Heart right ventricle (tissue), 16 donors: ENCODE results near the gene NBEA. TPM values are rescaled to one million over a fixed set of nuclear protein-coding genes. Genes with fewer than 3 reads are reported as not detected.

Source experiments
- ATAC-seq, 8 donors: fragments of 200-7000 bp; cut with Tn5 transposase; one replicate each; pipeline ENCODE4 v1.9.1; 2020; ENCODE audit warnings: mild to moderate bottlenecking in 8 of 8, moderate library complexity in 8 of 8, moderate number of reproducible peaks in 1 of 8
- DNase-seq, 2 donors: peaks; one replicate each; pipeline ENCODE4 v3.0.0-alpha.2; 2020
- H3K27ac ChIP-seq, 10 donors: fragments of 200-600 bp; sonication (generic) in 2 of 10; one replicate each; pipeline versions ENCODE4 v1.5.0 to v1.8.0; 2020 to 2022; ENCODE audit warnings: mild to moderate bottlenecking in 3 of 10
- H3K27me3 ChIP-seq, 7 donors: fragments of 200-600 bp; one replicate each; pipeline ENCODE4 v1.8.0; 2021 to 2022; ENCODE audit warnings: mild to moderate bottlenecking in 2 of 7
- H3K36me3 ChIP-seq, 9 donors: fragments of 200-600 bp; sonication (generic) in 1 of 9; one replicate each; pipeline versions ENCODE4 v1.5.0 to v1.8.0; 2020 to 2022; ENCODE audit warnings: mild to moderate bottlenecking in 2 of 9
- H3K4me1 ChIP-seq, 9 donors: fragments of 200-600 bp; sonication (generic) in 1 of 9; one replicate each; pipeline versions ENCODE4 v1.5.0 to v1.8.0; 2020 to 2022; ENCODE audit warnings: mild to moderate bottlenecking in 4 of 9
- H3K4me3 ChIP-seq, 10 donors: fragments of 200-600 bp; sonication (generic) in 2 of 10; one replicate each; pipeline versions ENCODE4 v1.5.0 to v1.8.0; 2020 to 2022; ENCODE audit warnings: mild to moderate bottlenecking in 7 of 10, moderate library complexity in 2 of 10
- H3K9me3 ChIP-seq, 11 donors: fragments of 200-600 bp in 10 of 11; sonication (generic) in 2 of 11; one replicate each; pipeline versions ENCODE4 v1.5.0 to v1.8.0; 2013 to 2022; ENCODE audit warnings: mild to moderate bottlenecking in 2 of 11, control low read depth in 1 of 11, moderate library complexity in 1 of 11
- WGBS, 2 donors: extraction: QIAGEN DNeasy Blood & Tissue Kit; methylation state at CpG; one replicate each; pipeline ENCODE4 v1.1.7; 2013; ENCODE audit warnings: inconsistent platforms in 1 of 2; 5-methylcytosine and 5-hydroxymethylcytosine counted together
- intact Hi-C, 10 donors: fragments of 100-400 bp; cut with DNase I; formaldehyde crosslinking; loops; one replicate each; pipeline versions ENCODE4 v1.11.1 to v1.14.2; 2022
- polyA plus RNA-seq, 2 donors: library from polyadenylated mRNA; stranded (reverse); fragments of 200-250 nt; gene quantifications; one replicate each; pipeline ENCODE4 v1.2.3, GENCODE V29; 2013
- total RNA-seq, 10 donors: library from RNA; stranded (reverse); fragmentation: NEBNext Ultra II Directional in 3 of 10; extraction: Animal tissue kit (Norgen Biotek cat#: 25700) in 3 of 10; gene quantifications; one replicate each; pipeline versions ENCODE4 v1.2.1 to v1.2.4, GENCODE V29; 2021 to 2023
- TF ChIP-seq, protein P1 (sequence below), 9 donors: fragments of 200-600 bp; sonication (generic) in 2 of 9; IDR thresholded peaks; one replicate each; pipeline versions ENCODE4 v1.5.0 to v1.8.0; 2021 to 2022; ENCODE audit warnings: antibody characterized with exemption in 9 of 9, mild to moderate bottlenecking in 5 of 9, moderate library complexity in 1 of 9
- donor health status: Arrhythmogenic right ventricular cardiomyopathy.
- donor health status: ischemic (EF 13 %, LVEDD 7.1; RV severe dilation, severe dysfunction).
- donor health status: healthy with polysubstance abuse.
- donor health status: DM: no; HTN: yes; CAD: no.
- donor health status: DM: no; HTN: no; CAD: no.
- donor health status: ischemic (EF 25% LVEDD 6.9; RV normal size, moderate dysfunction).
- donor health status: ischemic (EF 25% LVEDD 5.7; RV mildly dilated, moderate dysfunction).
- donor health status: healthy.
- donor health status: DM: yes; HTN: yes; CAD: no.
- donor health status: Ischemic cardiomyopathy.
- donor health status: ischemic (EF 35%, LVEDD 5.7; RV mildly dilated, moderate dysfunction).
- donor health status: nonischemic (EF 11% LVEDD 7.7; RV severe dilation, severe dysfunction).
- donor health status: DM: yes; HTN: yes; CAD: no.
- donor health status: PGD.
- donor health status: ischemic (EF 29% LVEDD 5.4; RV normal size, mild dysfunction).
- donor health status: nonischemic (EF 23%, LVEDD 6.1; RV moderate dilation, normal function).

Gene NBEA
- total and polyA plus RNA-seq, 12 donors = 4.3 to 30.6 (median 24.5) TPM

DNA sequence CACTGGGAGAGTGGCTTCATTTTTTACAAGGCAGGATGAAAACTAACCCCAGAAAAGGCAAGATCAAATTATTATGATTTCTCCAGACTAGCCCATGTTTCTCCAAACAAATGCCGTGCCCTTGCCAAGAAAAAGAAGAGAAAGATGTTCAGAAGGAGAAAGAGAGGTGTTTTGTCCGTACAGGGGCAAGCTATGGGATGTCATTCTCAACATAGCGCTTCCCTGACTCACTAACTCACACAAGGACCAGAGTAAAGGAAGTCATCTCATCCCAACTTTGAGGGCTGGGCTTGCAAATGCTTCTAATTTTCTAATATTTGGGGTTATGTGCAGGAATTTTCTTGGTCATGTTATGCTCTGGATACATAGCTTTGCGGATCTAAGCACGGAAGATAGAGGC is 758.6 kb downstream of the NBEA start:
- peaks cover 0 to 8% (median 0%) of the 10 kb centered on the region in 9 donors for H3K4me1 ChIP-seq
- peaks cover 0 to 14% (median 0%) of the 10 kb centered on the region in 7 donors for H3K27me3 ChIP-seq
- TF ChIP-seq, protein P1, sequence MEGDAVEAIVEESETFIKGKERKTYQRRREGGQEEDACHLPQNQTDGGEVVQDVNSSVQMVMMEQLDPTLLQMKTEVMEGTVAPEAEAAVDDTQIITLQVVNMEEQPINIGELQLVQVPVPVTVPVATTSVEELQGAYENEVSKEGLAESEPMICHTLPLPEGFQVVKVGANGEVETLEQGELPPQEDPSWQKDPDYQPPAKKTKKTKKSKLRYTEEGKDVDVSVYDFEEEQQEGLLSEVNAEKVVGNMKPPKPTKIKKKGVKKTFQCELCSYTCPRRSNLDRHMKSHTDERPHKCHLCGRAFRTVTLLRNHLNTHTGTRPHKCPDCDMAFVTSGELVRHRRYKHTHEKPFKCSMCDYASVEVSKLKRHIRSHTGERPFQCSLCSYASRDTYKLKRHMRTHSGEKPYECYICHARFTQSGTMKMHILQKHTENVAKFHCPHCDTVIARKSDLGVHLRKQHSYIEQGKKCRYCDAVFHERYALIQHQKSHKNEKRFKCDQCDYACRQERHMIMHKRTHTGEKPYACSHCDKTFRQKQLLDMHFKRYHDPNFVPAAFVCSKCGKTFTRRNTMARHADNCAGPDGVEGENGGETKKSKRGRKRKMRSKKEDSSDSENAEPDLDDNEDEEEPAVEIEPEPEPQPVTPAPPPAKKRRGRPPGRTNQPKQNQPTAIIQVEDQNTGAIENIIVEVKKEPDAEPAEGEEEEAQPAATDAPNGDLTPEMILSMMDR (IDR thresholded peaks at IDR 0.05) = no peak
- no peaks in the 10 kb centered on the region for H3K36me3 ChIP-seq
- H3K9me3 ChIP-seq = peaks cover 0 to 13% (median 0%) of the 10 kb centered on the region in 11 donors
- no peak overlapping the region for H3K4me3 ChIP-seq
- intact Hi-C loops = no loop called here
- H3K27ac ChIP-seq = no peak overlapping the region
- DNase-seq = no peak
- no peak for ATAC-seq
- WGBS, 2 donors = 92% methylated on average over 5 of the region's 5 CpGs

DNA sequence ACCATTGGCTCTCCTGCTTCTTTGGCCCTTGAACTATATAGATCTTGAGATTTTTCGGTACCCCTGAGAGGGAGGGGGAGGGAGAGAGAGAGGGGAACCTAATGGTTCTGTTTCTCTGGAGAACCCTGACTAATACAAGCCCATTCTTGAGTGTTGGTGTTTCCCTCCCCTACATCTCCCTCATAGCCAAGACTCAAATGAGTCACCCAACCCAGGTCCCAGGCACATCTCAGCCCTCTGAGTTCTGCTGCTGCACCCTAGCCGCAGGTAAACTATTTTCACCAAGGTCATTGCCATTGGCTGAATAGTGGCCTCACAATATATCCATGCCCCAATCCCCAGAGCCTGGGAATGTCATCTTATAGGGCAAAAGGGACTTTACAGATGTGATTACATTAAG is 760.2 kb downstream of the NBEA start:
- peaks cover 0 to 14% (median 0%) of the 10 kb centered on the region in 7 donors for H3K27me3 ChIP-seq
- peaks cover 0 to 8% (median 0%) of the 10 kb centered on the region in 9 donors for H3K4me1 ChIP-seq
- WGBS, 2 donors = 84 to 91% methylated on average over 2 of the region's 2 CpGs
- H3K27ac ChIP-seq = no peak overlapping the region
- no peak for ATAC-seq
- H3K4me3 ChIP-seq = no peak overlapping the region
- peaks cover 0 to 16% (median 0%) of the 10 kb centered on the region in 11 donors for H3K9me3 ChIP-seq
- TF ChIP-seq, protein P1 (IDR thresholded peaks at IDR 0.05) = no peak
- DNase-seq = no peak
- intact Hi-C loops = no loop called here
- H3K36me3 ChIP-seq = no peaks in the 10 kb centered on the region

DNA sequence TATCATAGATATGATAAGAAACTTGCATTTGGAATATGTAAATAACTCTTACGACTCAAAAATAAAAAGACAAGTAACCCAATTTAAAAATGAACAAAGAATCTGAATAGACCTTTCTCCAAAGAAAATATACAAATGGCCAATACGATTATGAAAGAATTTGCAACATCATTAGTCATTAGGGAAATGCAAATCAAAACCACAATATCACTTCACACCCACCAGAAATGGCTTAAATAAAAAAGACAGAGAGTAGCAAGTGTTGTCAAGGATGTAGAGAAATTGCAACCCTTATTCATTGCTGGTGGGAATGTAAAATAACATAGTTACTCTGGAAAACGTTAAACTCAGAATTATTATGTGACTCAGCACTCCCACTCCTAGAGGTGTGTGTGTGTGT is 761.0 kb downstream of the NBEA start:
- H3K4me1 ChIP-seq = peaks cover 0 to 8% (median 0%) of the 10 kb centered on the region in 9 donors
- H3K4me3 ChIP-seq = no peak overlapping the region
- ATAC-seq (peak in 1 of 8 donors; percentile 35), DNase-seq (no peak)
- peaks cover 0 to 17% (median 0%) of the 10 kb centered on the region in 11 donors for H3K9me3 ChIP-seq
- TF ChIP-seq, protein P1 (IDR thresholded peaks at IDR 0.05) = no peak
- no peak overlapping the region for H3K27ac ChIP-seq
- H3K36me3 ChIP-seq = no peaks in the 10 kb centered on the region
- 77 to 79% methylated on average over 3 of the region's 3 CpGs for WGBS, 2 donors
- intact Hi-C loops = no loop called here
- peaks cover 0 to 14% (median 0%) of the 10 kb centered on the region in 7 donors for H3K27me3 ChIP-seq

DNA sequence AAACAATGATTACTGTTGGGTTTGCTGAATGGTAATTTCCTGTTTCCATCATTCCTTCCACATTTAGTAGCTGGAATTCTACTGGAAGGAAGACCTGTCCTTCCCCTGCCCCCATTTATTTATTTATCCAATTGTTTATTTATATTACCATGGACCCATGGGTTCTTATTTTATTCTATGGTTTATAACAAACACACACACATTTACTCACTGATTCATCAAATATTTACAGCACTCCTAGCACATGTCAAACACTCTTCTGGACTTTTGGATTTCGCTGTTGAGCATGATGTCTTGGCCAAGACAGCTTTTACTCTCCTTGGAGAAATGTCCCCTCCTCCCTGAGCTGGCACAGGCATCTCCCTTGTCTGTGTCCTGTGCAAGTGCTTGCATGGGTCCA is 762.3 kb downstream of the NBEA start:
- WGBS, 2 donors = 95 to 97% methylated on average over 1 of the region's 1 CpG
- TF ChIP-seq, protein P1 (IDR thresholded peaks at IDR 0.05) = no peak
- Histone ChIP-seq H3K27me3 (peaks cover 0 to 14% (median 0%) of the 10 kb centered on the region in 7 donors), H3K36me3 (no peaks in the 10 kb centered on the region), H3K27ac (no peak overlapping the region), H3K9me3 (peaks cover 0 to 17% (median 0%) of the 10 kb centered on the region in 11 donors), H3K4me1 (peaks cover 0 to 8% (median 0%) of the 10 kb centered on the region in 9 donors), H3K4me3 (no peak overlapping the region)
- ATAC-seq (no peak), DNase-seq (no peak)
- intact Hi-C loops = no loop called here
